Fibroblast of skin of left biceps (primary cell): ENCODE results near the gene SPDEF.

ENCODE experiments used
- DNase-seq, 2 experiments: peaks; one replicate each; pipeline ENCODE4 v3.0.0-alpha.2; 2013; ENCODE audit warnings: low read depth in 2 of 2

The SPDEF gene

GRCh38 chr6:34556031-34556471 lies at the start of gene SPDEF:
TSS of gene SPDEF (minus strand) at chr6:34556329. CDS start at chr6:34544455, 11,874 bp downstream.
- no peak for DNase-seq

- DNase-seq: no peak
Observed at GRCh38 chr6:34603707-34604106, 47.6 kb upstream of the SPDEF start.

- no peak for DNase-seq
Observed at GRCh38 chr6:34602318-34603111, 46.4 kb upstream of the SPDEF start.

- no peak for DNase-seq
Observed at GRCh38 chr6:34601706-34602105, 45.6 kb upstream of the SPDEF start.

- DNase-seq: no peak
Observed at GRCh38 chr6:34600796-34601195, 44.7 kb upstream of the SPDEF start.

- no peak for DNase-seq
Observed at GRCh38 chr6:34600101-34600500, 44.0 kb upstream of the SPDEF start.

GRCh38 chr6:34598712-34599111 lies 42.6 kb upstream of the SPDEF start:
- DNase-seq: no peak

- DNase-seq: no peak
Observed at GRCh38 chr6:34597605-34598353, 41.6 kb upstream of the SPDEF start.

GRCh38 chr6:34596798-34597197 lies 40.7 kb upstream of the SPDEF start:
- no peak for DNase-seq

GRCh38 chr6:34595332-34596184 lies 39.4 kb upstream of the SPDEF start:
- no peak for DNase-seq

- no peak for DNase-seq
Observed at GRCh38 chr6:34593701-34594100, 37.6 kb upstream of the SPDEF start.

GRCh38 chr6:34592208-34592952 lies 36.3 kb upstream of the SPDEF start:
- DNase-seq: no peak

GRCh38 chr6:34589691-34590090 lies 33.6 kb upstream of the SPDEF start:
- no peak for DNase-seq

- no peak for DNase-seq
Observed at GRCh38 chr6:34589140-34589539, 33.0 kb upstream of the SPDEF start.

GRCh38 chr6:34587851-34588250 lies 31.7 kb upstream of the SPDEF start:
- DNase-seq: no peak

- no peak for DNase-seq
Observed at GRCh38 chr6:34587325-34587724, 31.2 kb upstream of the SPDEF start.

GRCh38 chr6:34586327-34587040 lies 30.4 kb upstream of the SPDEF start:
- DNase-seq: no peak

- peak in 1 of 2 experiments; percentile 10 for DNase-seq
Observed at GRCh38 chr6:34585512-34586061, 29.5 kb upstream of the SPDEF start.

GRCh38 chr6:34585108-34585507 lies 29.0 kb upstream of the SPDEF start:
- no peak for DNase-seq

- no peak for DNase-seq
Observed at GRCh38 chr6:34584694-34585093, 28.6 kb upstream of the SPDEF start.
